ENCODE measurements around the gene LCE2B. TPM values are rescaled to one million over a fixed set of nuclear protein-coding genes. Genes with fewer than 3 reads are reported as not detected.

The LCE2B gene
- total and polyA plus RNA-seq, 2 of the 13 experiments (the other 11 are each of a cell fraction or from before 2014, with no cell fraction given) = not detected

GRCh38 chr1:152657677-152658076 lies 28.2 kb upstream of the LCE2B start:
- ChIA-PET POLR2A (no interaction called here), CTCF (ENCODE audit: low intra/inter-chr PET ratio, low total read pairs) (no interaction called here)
- no peak overlapping the region for H3K4me2 ChIP-seq (ENCODE audit: low read depth, low read length)
- H3K79me2 ChIP-seq (ENCODE audit: insufficient read depth, low read length) = no peaks in the 10 kb centered on the region
- in situ Hi-C loops (cut with HindIII; ENCODE audit: extremely low pct_ligation_motif_present, low pct_unique_long_range_greater_than_20kb) (no loop called here), intact Hi-C loops (cut with micrococcal nuclease; ENCODE audit: unreplicated experiment) (no loop called here)
- 47% methylated on average over 4 of the region's 4 CpGs for WGBS (ENCODE audit: low lambda C conversion rate)
- no peak overlapping the region for H3K27ac ChIP-seq (ENCODE audit: extremely low read length, insufficient read depth, low read length)
- H4K20me1 ChIP-seq (ENCODE audit: insufficient read depth, low read length) = no peaks in the 10 kb centered on the region
- no peak overlapping the region for H3K9ac ChIP-seq (ENCODE audit: insufficient read depth, low read depth, low read length)
- no peaks in the 10 kb centered on the region for H3K36me3 ChIP-seq (replicated peaks in 1 of 2; ENCODE audit: control insufficient read depth in 1 of 2, insufficient read depth in 2 of 2, low read length in 2 of 2)
- H3K4me3 ChIP-seq (replicated peaks in 1 of 3; ENCODE audit: insufficient read depth in 1 of 3, low read depth in 2 of 3, low read length in 3 of 3) = no peak overlapping the region
- ATAC-seq (no peak), FAIRE-seq (no peak), DNase-seq (ENCODE audit: low spot score) (no peak)
- H3K27me3 ChIP-seq (ENCODE audit: control insufficient read depth in 1 of 2, insufficient read depth in 2 of 2, low read length in 2 of 2) = no peaks in the 10 kb centered on the region
- H3K4me1 ChIP-seq (ENCODE audit: insufficient read depth, low read length) = no peaks in the 10 kb centered on the region
- H3K9me3 ChIP-seq (ENCODE audit: low read length) = no peaks in the 10 kb centered on the region
- TF ChIP-seq STAG1 (CRISPR knock-in tag; IDR thresholded peaks at IDR 0.05) (no peak), ZBTB1 (CRISPR knock-in tag; IDR thresholded peaks at IDR 0.05; ENCODE audit: borderline replicate concordance) (no peak), IRF1 (CRISPR knock-in tag; IDR thresholded peaks at IDR 0.05; ENCODE audit: low read depth) (no peak), CREB3 (CRISPR knock-in tag; IDR thresholded peaks at IDR 0.05) (no peak), ZNF501 (CRISPR knock-in tag; IDR thresholded peaks at IDR 0.05) (no peak), HHEX (CRISPR knock-in tag; IDR thresholded peaks at IDR 0.05) (no peak), NFE2L2 (IDR thresholded peaks at IDR 0.05; ENCODE audit: low read length) (no peak), PRDM10 (CRISPR knock-in tag; IDR thresholded peaks at IDR 0.05; ENCODE audit: low read depth) (no peak), KLF11 (CRISPR knock-in tag; IDR thresholded peaks at IDR 0.05) (no peak)
- no peak overlapping the region for H2AFZ ChIP-seq (ENCODE audit: low read length)
- BruUV-seq (replicated peaks) = no TSS peak
